HEK293 (cell line): ENCODE results near the gene CDK17.

Experiments
- CTCF ChIP-seq: fragments of 450-650 bp; formaldehyde crosslinking; IDR thresholded peaks from 2 replicates; pipeline ENCODE4 v1.5.1; 2016; ENCODE audit warnings: missing biosample characterization, missing genetic modification characterization
- INSM2 ChIP-seq: fragments of 450-650 bp; formaldehyde crosslinking; IDR thresholded peaks from 2 replicates; pipeline ENCODE4 v1.5.1; 2016; ENCODE audit warnings: missing biosample characterization, missing genetic modification characterization
- KLF16 ChIP-seq: fragments of 450-650 bp; formaldehyde crosslinking; IDR thresholded peaks from 2 replicates; pipeline ENCODE4 v1.5.1; 2017; ENCODE audit warnings: missing biosample characterization, missing genetic modification characterization
- MYNN ChIP-seq: fragments of 450-650 bp; formaldehyde crosslinking; IDR thresholded peaks from 2 replicates; pipeline ENCODE4 v1.5.1; 2016; ENCODE audit warnings: missing biosample characterization, missing genetic modification characterization, borderline replicate concordance
- MZF1 ChIP-seq: fragments of 450-650 bp; formaldehyde crosslinking; IDR thresholded peaks from 2 replicates; pipeline ENCODE4 v1.5.1; 2017; ENCODE audit warnings: missing biosample characterization, missing genetic modification characterization, borderline replicate concordance
- WT1 ChIP-seq: fragments of 450-650 bp; formaldehyde crosslinking; IDR thresholded peaks from 2 replicates; pipeline ENCODE4 v1.5.1; 2016; ENCODE audit warnings: missing biosample characterization, missing genetic modification characterization
- ZBTB11 ChIP-seq: fragments of 450-650 bp; formaldehyde crosslinking; conservative IDR thresholded peaks from 2 replicates; pipeline ENCODE4 v1.5.1; 2016; ENCODE audit warnings: low read depth, missing biosample characterization, missing genetic modification characterization
- ZBTB44 ChIP-seq: fragments of 450-650 bp; IDR thresholded peaks from 2 replicates; pipeline ENCODE4 v1.5.1; 2018; ENCODE audit warnings: missing biosample characterization, mild to moderate bottlenecking, missing genetic modification characterization
- ZFP3 ChIP-seq: fragments of 450-650 bp; formaldehyde crosslinking; IDR thresholded peaks from 2 replicates; pipeline ENCODE4 v1.5.1; 2016; ENCODE audit warnings: low read depth, missing biosample characterization, missing genetic modification characterization
- ZFP37 ChIP-seq: fragments of 450-650 bp; formaldehyde crosslinking; IDR thresholded peaks from 2 replicates; pipeline ENCODE4 v1.5.1; 2016; ENCODE audit warnings: missing biosample characterization, missing genetic modification characterization
- ZNF114 ChIP-seq: fragments of 450-650 bp; formaldehyde crosslinking; IDR thresholded peaks from 2 replicates; pipeline ENCODE4 v1.5.0; 2017; ENCODE audit warnings: missing biosample characterization, missing genetic modification characterization
- ZNF121 ChIP-seq: fragments of 450-650 bp; formaldehyde crosslinking; IDR thresholded peaks from 2 replicates; pipeline ENCODE4 v1.5.1; 2016; ENCODE audit warnings: missing biosample characterization, missing genetic modification characterization
- ZNF138 ChIP-seq: fragments of 450-650 bp; formaldehyde crosslinking; IDR thresholded peaks from 2 replicates; pipeline ENCODE4 v1.5.1; 2016; ENCODE audit warnings: missing biosample characterization, missing genetic modification characterization, borderline replicate concordance
- ZNF18 ChIP-seq: fragments of 450-650 bp; formaldehyde crosslinking; IDR thresholded peaks from 2 replicates; pipeline ENCODE4 v1.5.1; 2016; ENCODE audit warnings: missing biosample characterization, missing genetic modification characterization
- ZNF211 ChIP-seq: fragments of 450-650 bp; formaldehyde crosslinking; IDR thresholded peaks from 2 replicates; pipeline ENCODE4 v1.5.1; 2016; ENCODE audit warnings: low read depth, missing biosample characterization, missing genetic modification characterization
- ZNF280C ChIP-seq: fragments of 450-650 bp; formaldehyde crosslinking; IDR thresholded peaks from 2 replicates; pipeline ENCODE4 v1.5.1; 2016; ENCODE audit warnings: missing biosample characterization, missing genetic modification characterization
- ZNF423 ChIP-seq: fragments of 450-650 bp; formaldehyde crosslinking; IDR thresholded peaks from 2 replicates; pipeline ENCODE4 v1.5.1; 2016; ENCODE audit warnings: missing biosample characterization, missing genetic modification characterization
- ZNF530 ChIP-seq: fragments of 450-650 bp; formaldehyde crosslinking; IDR thresholded peaks from 2 replicates; pipeline ENCODE4 v1.5.1; 2016; ENCODE audit warnings: low read depth, missing biosample characterization, missing genetic modification characterization
- ZNF549 ChIP-seq: fragments of 450-650 bp; IDR thresholded peaks from 2 replicates; pipeline ENCODE4 v1.5.1; 2018; ENCODE audit warnings: missing biosample characterization, missing genetic modification characterization, mild to moderate bottlenecking, inconsistent platforms, moderate library complexity
- ZNF558 ChIP-seq: fragments of 450-650 bp; formaldehyde crosslinking; IDR thresholded peaks from 2 replicates; pipeline ENCODE4 v1.5.1; 2016; ENCODE audit warnings: missing biosample characterization, missing genetic modification characterization
- ZNF621 ChIP-seq: fragments of 450-650 bp; formaldehyde crosslinking; IDR thresholded peaks from 2 replicates; pipeline ENCODE4 v1.5.1; 2017; ENCODE audit warnings: missing biosample characterization, missing genetic modification characterization
- ZNF626 ChIP-seq: fragments of 450-650 bp; sonication (Bioruptor Pico); formaldehyde crosslinking; IDR thresholded peaks from 2 replicates; pipeline ENCODE4 v1.5.1; 2018; ENCODE audit warnings: missing biosample characterization, missing genetic modification characterization, inconsistent platforms
- ZNF639 ChIP-seq: fragments of 450-650 bp; formaldehyde crosslinking; IDR thresholded peaks from 2 replicates; pipeline ENCODE4 v1.5.1; 2016; ENCODE audit warnings: missing biosample characterization, missing genetic modification characterization
- ZNF76 ChIP-seq: fragments of 450-650 bp; formaldehyde crosslinking; IDR thresholded peaks from 2 replicates; pipeline ENCODE4; 2016; ENCODE audit warnings: low read depth, missing biosample characterization, missing genetic modification characterization, borderline replicate concordance
- ZNF785 ChIP-seq: fragments of 450-650 bp; formaldehyde crosslinking; IDR thresholded peaks from 2 replicates; pipeline ENCODE4 v1.5.1; 2016; ENCODE audit warnings: missing biosample characterization, missing genetic modification characterization
- ZNF792 ChIP-seq: fragments of 450-650 bp; formaldehyde crosslinking; IDR thresholded peaks from 2 replicates; pipeline ENCODE4 v1.5.1; 2016; ENCODE audit warnings: missing biosample characterization, missing genetic modification characterization

The CDK17 gene

GRCh38 chr12:96401076-96401871 is 1.0 kb upstream of the CDK17 start (continued):
- TF ChIP-seq KLF16 (tag by site-specific recombination) (no peak), ZNF530 (tag by site-specific recombination) (no peak), INSM2 (tag by site-specific recombination) (no peak), ZNF18 (tag by site-specific recombination) (no peak), ZFP37 (tag by site-specific recombination) (no peak), ZBTB11 (peak; percentile 62), ZNF280C (no peak), ZNF549 (no peak), ZNF639 (peak; percentile 11; the same call in 1 of the 2 replicates), ZNF76 (peak; percentile 51; the same call in 1 of the 2 replicates), ZNF792 (tag by site-specific recombination) (no peak), ZNF138 (tag by site-specific recombination) (no peak), ZNF626 (tag by site-specific recombination) (no peak), MZF1 (tag by site-specific recombination) (no peak), WT1 (tag by site-specific recombination) (no peak), ZNF114 (tag by site-specific recombination) (no peak), ZNF785 (no peak), CTCF (peak; percentile 55), ZNF423 (no peak), ZNF558 (tag by site-specific recombination) (no peak), MYNN (tag by site-specific recombination) (peak; percentile 96), ZNF621 (tag by site-specific recombination) (no peak), ZNF121 (no peak), ZNF211 (no peak), ZBTB44 (tag by site-specific recombination) (no peak), ZFP3 (tag by site-specific recombination) (no peak)
